GM12878 (cell line): ENCODE data around the gene SMIM38. TPM values are rescaled to one million over a fixed set of nuclear protein-coding genes. Genes with fewer than 3 reads are reported as not detected.

Source experiments
- ATAC-seq: fragments of 200-7000 bp; cut with Tn5 transposase; 3 replicates; pipeline ENCODE4 v1.9.1; 2020; ENCODE audit warnings: mild to moderate bottlenecking, moderate library complexity
- BruUV-seq: library from RNA; stranded (reverse); fragments of 400-500 nt; replicated peaks from 2 replicates; lab custom pipeline; 2021; lab: Mats Ljungman, UMichigan
- CTCF ChIA-PET: fragments of 300-600 bp; sonication (Branson Sonifier 250); formaldehyde crosslinking; extraction: SDS; loops from one replicate; lab custom pipeline; 2021; ENCODE audit warnings: inconsistent platforms; lab: Yijun Ruan, JAX
- POLR2A ChIA-PET: fragments of 350-600 bp; formaldehyde crosslinking; extraction: SDS; loops from one replicate; lab custom pipeline; 2021; ENCODE audit warnings: inconsistent platforms; lab: Charles Lee
- RAD21 ChIA-PET: fragments of 300-600 bp; sonication (Branson Sonifier 250); formaldehyde crosslinking; loops from one replicate; lab custom pipeline; 2023; ENCODE audit warnings: antibody characterized with exemption; ENCODE audit not compliant: unreplicated experiment; lab: Charles Lee
- SMC1A ChIA-PET: fragments of 300-600 bp; sonication (Branson Sonifier 250); formaldehyde crosslinking; loops from one replicate; lab custom pipeline; 2023; ENCODE audit not compliant: unreplicated experiment, uncharacterized antibody; lab: Charles Lee
- DNase-seq: peaks from one replicate; pipeline ENCODE4 v3.0.0-alpha.2; 2011; ENCODE audit warnings: low read depth, low spot score
- FAIRE-seq: peaks from 3 replicates; lab custom pipeline; 2011; peaks lifted over from hg19 to GRCh38; lab: Jason Lieb, UNC
- H2AFZ ChIP-seq: 2 replicates; pipeline ENCODE4 v1.6.0; 2011; ENCODE audit warnings: low read depth, low read length, control low read depth; ENCODE audit not compliant: control insufficient read depth
- H3K27ac ChIP-seq: 2 replicates; pipeline ENCODE4 v1.5.1; 2011; ENCODE audit warnings: control low read depth; ENCODE audit not compliant: control insufficient read depth, insufficient read depth
- H3K27me3 ChIP-seq, 2 experiments: replicated peaks in 1 of 2; 2 replicates each; pipeline versions ENCODE4 v1.6.0 to v1.6.1; 2011; ENCODE audit warnings: low read length in 1 of 2; ENCODE audit not compliant: control insufficient read depth in 2 of 2, insufficient read depth in 2 of 2
- H3K36me3 ChIP-seq, 2 experiments: 2 replicates each; pipeline ENCODE4 v1.5.1; 2011; ENCODE audit warnings: low read length in 1 of 2; ENCODE audit not compliant: control insufficient read depth in 2 of 2, insufficient read depth in 2 of 2
- H3K4me1 ChIP-seq: 2 replicates; pipeline ENCODE4 v1.6.1; 2011; ENCODE audit warnings: mild to moderate bottlenecking, low read length, moderate library complexity, mixed read lengths; ENCODE audit not compliant: control insufficient read depth, insufficient read depth
- H3K4me2 ChIP-seq: 2 replicates; pipeline ENCODE4 v1.6.0; 2011; ENCODE audit warnings: control low read depth; ENCODE audit not compliant: control insufficient read depth, insufficient read depth
- H3K4me3 ChIP-seq: fragments of 200-600 bp; sonication (generic); 2 replicates; pipeline ENCODE4 v1.5.1; 2016
- H3K79me2 ChIP-seq: 2 replicates; pipeline ENCODE4 v1.6.0; 2011; ENCODE audit warnings: low read length; ENCODE audit not compliant: control insufficient read depth, insufficient read depth
- H3K9ac ChIP-seq: 2 replicates; pipeline ENCODE4 v1.8.0; 2011; ENCODE audit warnings: low read length, control low read depth, mixed read lengths; ENCODE audit not compliant: control insufficient read depth, insufficient read depth
- H3K9me3 ChIP-seq: replicated peaks from 3 replicates; pipeline ENCODE4 v1.5.1; 2011; ENCODE audit warnings: mild to moderate bottlenecking, low read length; ENCODE audit not compliant: control insufficient read depth, insufficient read depth
- H4K20me1 ChIP-seq: 2 replicates; pipeline ENCODE4 v1.6.0; 2011; ENCODE audit not compliant: control insufficient read depth, insufficient read depth
- CBX5 ChIP-seq: sonication (generic); IDR thresholded peaks from 2 replicates; pipeline ENCODE4 v1.6.1; 2016; ENCODE audit warnings: low read depth, moderate library complexity, mild to moderate bottlenecking, inconsistent platforms
- CREB1 ChIP-seq: IDR thresholded peaks from 2 replicates; pipeline ENCODE4 v1.6.1; 2012; ENCODE audit warnings: low read depth, mild to moderate bottlenecking, inconsistent platforms
- GATAD2B ChIP-seq: fragments of 450-650 bp; conservative IDR thresholded peaks from 2 replicates; pipeline ENCODE4 v1.6.1; 2017; ENCODE audit warnings: low read depth, mild to moderate bottlenecking, moderate library complexity
- KAT2A ChIP-seq: conservative IDR thresholded peaks from 2 replicates; pipeline ENCODE4 v1.6.1; 2011; ENCODE audit warnings: low read depth, low read length; ENCODE audit not compliant: control insufficient read depth
- MLLT1 ChIP-seq: fragments of 450-650 bp; IDR thresholded peaks from 2 replicates; pipeline ENCODE4 v1.6.1; 2016; ENCODE audit warnings: mild to moderate bottlenecking
- NFYB ChIP-seq: IDR thresholded peaks from 2 replicates; pipeline ENCODE4 v1.6.1; 2011; ENCODE audit warnings: low read depth, mild to moderate bottlenecking, low read length, improper control_type of control experiment, moderate library complexity; ENCODE audit not compliant: insufficient read depth
- PAX8 ChIP-seq: fragments of 450-650 bp; IDR thresholded peaks from 2 replicates; pipeline ENCODE4 v1.6.1; 2017; ENCODE audit warnings: mild to moderate bottlenecking, moderate library complexity
- POLR2AphosphoS2 ChIP-seq: IDR thresholded peaks from 2 replicates; pipeline ENCODE4 v1.6.1; 2011; ENCODE audit warnings: low read depth, mild to moderate bottlenecking, low read length, improper control_type of control experiment, moderate library complexity
- RUNX3 ChIP-seq: IDR thresholded peaks from 2 replicates; pipeline ENCODE4 v1.6.1; 2012; ENCODE audit warnings: low read length, inconsistent platforms
- TARDBP ChIP-seq: IDR thresholded peaks from 2 replicates; pipeline ENCODE4 v1.6.1; 2016; ENCODE audit warnings: borderline replicate concordance
- WGBS: methylation state at CpG from one replicate; pipeline ENCODE4 v1.1.6; 2016; ENCODE audit warnings: low lambda C conversion rate; ENCODE audit not compliant: insufficient replicate concordance, insufficient coverage; ENCODE audit errors: missing lambda C conversion rate; 5-methylcytosine and 5-hydroxymethylcytosine counted together
- in situ Hi-C: fragments of 300-500 bp; cut with MboI; formaldehyde crosslinking; loops from 9 replicates; pipeline ENCODE4 v1.14.3; 2018; ENCODE audit warnings: mixed read lengths
- intact Hi-C: fragments of 100-400 bp; cut with micrococcal nuclease; formaldehyde crosslinking; loops from one replicate; pipeline ENCODE4 v1.14.2; 2022; ENCODE audit not compliant: unreplicated experiment
- polyA plus RNA-seq, 11 experiments: library from polyadenylated mRNA; depleted of rRNA in 4 of 11; unstranded in 6 of 11; stranded (reverse) in 5 of 11; fragments of >200 nt; fragmentation: Nextera tagmentation in 4 of 11; fragmentation: Illumina TruSeq in 1 of 11; extraction: Ambion mirVana in 4 of 11; extraction: Trizol in 1 of 11; gene quantifications; 1 replicate in 1 of 11; 2 replicates in 10 of 11; pipeline versions ENCODE4 v1.2.1 to v1.2.3, GENCODE V29; 2011 to 2016; ENCODE audit warnings: inconsistent platforms in 2 of 11, missing spikeins in 2 of 11, low read depth in 1 of 11
- total RNA-seq, 4 experiments: library from RNA; depleted of rRNA in 3 of 4; stranded (reverse); fragments of >200 nt in 3 of 4; fragmentation: Illumina TruSeq in 1 of 4; extraction: Trizol in 1 of 4; gene quantifications; 2 replicates each; pipeline versions ENCODE4 v1.2.1 to v1.2.3, GENCODE V29; 2013 to 2021
- TF ChIP-seq, protein P1 (sequence below): IDR thresholded peaks from 2 replicates; pipeline ENCODE4 v1.6.1; 2012; ENCODE audit warnings: mild to moderate bottlenecking, low read depth, low read length

The SMIM38 gene
- total and polyA plus RNA-seq, 10 of the 15 experiments (the other 5 are each of a cell fraction or from before 2014, with no cell fraction given) = 0.15 to 5.0 (median 2.1) TPM; not detected in 1

GRCh38 chr11:69152733-69153421, 2.9 kb upstream of the SMIM38 start (continued):
- TF ChIP-seq, protein P1, sequence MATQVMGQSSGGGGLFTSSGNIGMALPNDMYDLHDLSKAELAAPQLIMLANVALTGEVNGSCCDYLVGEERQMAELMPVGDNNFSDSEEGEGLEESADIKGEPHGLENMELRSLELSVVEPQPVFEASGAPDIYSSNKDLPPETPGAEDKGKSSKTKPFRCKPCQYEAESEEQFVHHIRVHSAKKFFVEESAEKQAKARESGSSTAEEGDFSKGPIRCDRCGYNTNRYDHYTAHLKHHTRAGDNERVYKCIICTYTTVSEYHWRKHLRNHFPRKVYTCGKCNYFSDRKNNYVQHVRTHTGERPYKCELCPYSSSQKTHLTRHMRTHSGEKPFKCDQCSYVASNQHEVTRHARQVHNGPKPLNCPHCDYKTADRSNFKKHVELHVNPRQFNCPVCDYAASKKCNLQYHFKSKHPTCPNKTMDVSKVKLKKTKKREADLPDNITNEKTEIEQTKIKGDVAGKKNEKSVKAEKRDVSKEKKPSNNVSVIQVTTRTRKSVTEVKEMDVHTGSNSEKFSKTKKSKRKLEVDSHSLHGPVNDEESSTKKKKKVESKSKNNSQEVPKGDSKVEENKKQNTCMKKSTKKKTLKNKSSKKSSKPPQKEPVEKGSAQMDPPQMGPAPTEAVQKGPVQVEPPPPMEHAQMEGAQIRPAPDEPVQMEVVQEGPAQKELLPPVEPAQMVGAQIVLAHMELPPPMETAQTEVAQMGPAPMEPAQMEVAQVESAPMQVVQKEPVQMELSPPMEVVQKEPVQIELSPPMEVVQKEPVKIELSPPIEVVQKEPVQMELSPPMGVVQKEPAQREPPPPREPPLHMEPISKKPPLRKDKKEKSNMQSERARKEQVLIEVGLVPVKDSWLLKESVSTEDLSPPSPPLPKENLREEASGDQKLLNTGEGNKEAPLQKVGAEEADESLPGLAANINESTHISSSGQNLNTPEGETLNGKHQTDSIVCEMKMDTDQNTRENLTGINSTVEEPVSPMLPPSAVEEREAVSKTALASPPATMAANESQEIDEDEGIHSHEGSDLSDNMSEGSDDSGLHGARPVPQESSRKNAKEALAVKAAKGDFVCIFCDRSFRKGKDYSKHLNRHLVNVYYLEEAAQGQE = no peak
- no peak for TF ChIP-seq POLR2AphosphoS2
- TF ChIP-seq CBX5 = no peak
- TF ChIP-seq GATAD2B = no peak
- no peak for TF ChIP-seq KAT2A
- no peak for TF ChIP-seq TARDBP
- no peak for TF ChIP-seq CREB1

DNA sequence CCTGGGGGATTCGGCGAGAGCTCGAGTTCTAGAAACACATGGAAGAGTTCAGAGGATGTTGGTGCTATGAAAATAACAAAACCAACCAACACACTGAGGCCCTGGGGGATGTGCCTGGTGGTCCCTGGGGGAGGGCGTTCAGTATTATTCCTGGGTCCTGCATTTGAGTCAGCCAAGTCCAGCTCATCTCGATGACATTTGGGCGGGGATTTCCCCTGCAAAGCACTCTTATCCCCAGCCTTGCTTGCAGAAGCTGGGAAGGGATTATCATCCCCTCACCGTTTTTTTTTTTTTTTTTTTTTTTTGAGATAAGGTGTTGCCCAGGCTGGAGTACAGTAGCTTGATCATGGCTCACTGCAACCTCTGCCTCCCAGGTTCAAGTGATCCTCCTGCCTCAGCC, 2.1 kb upstream of the SMIM38 start:
- BruUV-seq = no TSS peak
- Histone ChIP-seq H2AFZ (no peak overlapping the region), H3K27me3 (no peaks in the 10 kb centered on the region), H3K36me3 (no peaks in the 10 kb centered on the region), H3K9me3 (peaks cover 4% of the 10 kb centered on the region; the same call in 2 of the 3 replicates), H3K4me3 (no peak overlapping the region), H3K4me1 (peaks cover 32% of the 10 kb centered on the region), H3K27ac (no peak overlapping the region), H3K9ac (no peak overlapping the region), H3K79me2 (peaks cover 5% of the 10 kb centered on the region), H4K20me1 (no peaks in the 10 kb centered on the region), H3K4me2 (no peak overlapping the region)
- intact Hi-C loops = no loop called here
- ChIA-PET CTCF (interaction anchor here (0.6 kb wide), 1 partner anchor 28 kb away, joined by 4 read pairs; no protein-coding TSS in a partner anchor), SMC1A (interaction anchor here (0.6 to 5.5 kb wide), 4 partner anchors 13 to 460 kb away, joined by 3 to 35 read pairs (median 3); no protein-coding TSS in a partner anchor), RAD21 (interaction anchor here (0.9 kb wide), 1 partner anchor 105 kb away, joined by 4 read pairs; no protein-coding TSS in a partner anchor), POLR2A (interaction anchor here (0.6 to 1.7 kb wide), 7 partner anchors 13 to 506 kb away, joined by 3 to 9 read pairs (median 3); no protein-coding TSS in a partner anchor)
- ATAC-seq = no peak
- DNase-seq = no peak
- no peak for FAIRE-seq
- WGBS = 2% methylated on average over 7 of the region's 7 CpGs
- in situ Hi-C loops = no loop called here
- no peak for TF ChIP-seq RUNX3
- no peak for TF ChIP-seq MLLT1
- TF ChIP-seq NFYB = no peak
- no peak for TF ChIP-seq PAX8
